Nucleus accumbens (tissue), 56 donors: ENCODE data around the gene CDC14A.
"Not testable (repeated sequence)": the region's sequence is repeated elsewhere in the genome, so short reads cannot be mapped to it uniquely, and the experiment has no call there.

Experiments used
- DNase-seq, 56 donors: peaks; one replicate each; lab custom pipeline; 2025; lab: John Stamatoyannopoulos, UW

Gene CDC14A

DNA sequence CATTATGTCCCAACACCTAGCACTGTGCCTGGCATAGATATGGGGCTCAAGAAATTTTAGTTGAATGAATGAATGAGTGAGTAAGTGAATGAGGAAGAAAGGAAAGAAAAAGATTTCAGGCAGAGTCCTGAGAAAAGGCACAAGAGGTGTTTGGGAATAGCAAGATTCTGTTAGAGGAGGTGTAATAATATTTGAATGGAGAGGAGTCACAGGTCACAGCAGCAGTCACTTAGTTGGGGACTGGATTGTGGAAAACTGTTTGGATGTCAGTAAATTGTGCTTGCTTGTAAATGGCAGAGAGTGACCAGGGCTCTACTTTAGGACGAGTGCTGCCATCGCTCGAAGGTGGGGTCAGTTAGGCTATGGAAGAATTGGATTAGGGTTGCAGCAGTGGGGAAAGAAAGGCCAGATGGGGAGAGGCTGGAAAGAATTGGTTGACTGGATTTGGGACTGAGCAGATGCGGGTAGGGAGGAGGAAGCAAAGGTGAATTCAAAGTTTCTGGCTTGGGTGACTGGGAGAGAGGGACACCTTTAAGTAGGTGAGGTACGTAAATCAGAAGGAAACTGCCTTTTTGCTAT, 9.3 kb downstream of the CDC14A start:
- DNase-seq: no peak

DNA sequence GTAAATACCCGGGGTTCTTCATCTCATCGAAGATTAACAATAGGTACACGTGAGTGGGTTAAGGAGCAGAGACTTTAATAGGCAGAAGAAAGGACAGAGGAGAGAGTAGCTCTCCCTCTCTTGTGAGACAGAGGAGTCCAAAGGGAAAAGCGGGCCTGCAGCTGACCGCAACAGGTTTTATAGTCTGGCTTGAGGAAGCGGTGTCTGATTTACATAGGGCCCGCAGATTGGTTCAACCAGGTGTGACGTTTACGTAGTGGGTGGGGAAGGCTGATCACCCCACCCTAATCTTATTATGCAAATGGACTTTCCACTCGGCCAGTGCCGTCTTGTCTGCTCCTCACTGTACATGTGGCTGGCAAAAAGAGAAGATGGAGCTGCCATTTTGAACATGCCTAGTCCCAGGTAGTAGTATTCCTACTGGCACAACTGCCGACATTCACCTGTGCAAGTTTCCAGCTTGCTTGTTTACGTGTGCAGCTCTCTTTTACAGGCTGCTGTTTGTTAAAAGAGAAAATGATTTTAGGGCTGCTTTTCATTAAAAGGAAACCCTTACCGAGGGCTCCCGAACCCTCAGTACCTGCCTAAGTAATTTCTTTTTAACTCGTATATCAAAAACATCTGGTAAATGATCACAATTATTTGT, 10.6 kb downstream of the CDC14A start:
- no peak for DNase-seq

DNA sequence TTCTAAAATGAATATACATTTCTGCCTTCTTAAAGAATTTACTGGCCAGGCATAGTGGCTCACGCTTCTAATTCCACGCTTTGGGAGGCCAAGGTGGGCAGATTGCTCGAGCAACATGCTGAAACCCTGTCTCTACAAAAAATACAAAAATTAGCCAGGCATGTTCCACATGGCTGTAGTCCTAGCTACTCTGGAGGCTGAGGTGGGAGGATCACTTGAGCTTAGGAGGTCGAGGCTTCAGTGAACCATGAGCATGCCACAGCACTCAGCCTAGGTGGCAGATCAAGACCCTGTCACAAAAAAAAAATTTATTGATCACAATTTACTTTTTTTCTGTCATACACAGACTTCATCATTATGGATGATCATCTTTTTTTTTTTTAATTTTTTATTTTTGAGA, 11.5 kb downstream of the CDC14A start:
- DNase-seq: no peak

DNA sequence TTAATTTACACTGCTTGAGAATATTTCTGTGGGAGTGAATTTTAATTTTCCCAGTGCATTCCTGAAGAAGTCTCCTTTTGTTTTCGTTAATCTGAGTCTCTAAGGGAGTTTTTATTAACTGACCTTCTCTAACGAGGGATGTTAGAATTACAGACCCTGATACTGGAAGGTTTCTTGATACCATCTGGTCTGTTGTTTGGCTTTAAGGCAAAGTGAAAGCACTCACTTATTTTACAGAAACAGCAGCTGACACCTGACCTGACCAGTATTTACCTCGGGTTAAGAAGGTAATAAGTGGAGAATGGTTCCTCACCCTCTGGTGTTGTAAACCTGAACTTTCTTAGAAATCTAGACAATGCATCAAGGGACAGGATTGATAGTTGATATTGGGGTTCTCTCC, 12.4 kb downstream of the CDC14A start:
- DNase-seq: no peak

DNA sequence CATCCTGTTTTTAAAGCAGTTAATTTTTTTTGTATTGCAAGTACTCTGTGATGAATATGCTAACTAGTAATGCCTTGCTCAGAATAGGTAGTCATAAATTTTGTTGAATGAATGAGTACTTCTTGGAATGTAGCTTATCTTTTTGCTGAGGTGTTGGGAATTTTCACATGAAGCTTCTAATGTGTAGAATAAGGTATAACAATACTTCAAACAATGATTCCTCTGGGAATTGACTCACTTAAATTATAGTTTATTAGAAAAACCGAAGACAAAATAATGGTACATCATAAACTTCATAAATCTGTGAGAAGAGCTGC, 13.9 kb downstream of the CDC14A start:
- DNase-seq: no peak

DNA sequence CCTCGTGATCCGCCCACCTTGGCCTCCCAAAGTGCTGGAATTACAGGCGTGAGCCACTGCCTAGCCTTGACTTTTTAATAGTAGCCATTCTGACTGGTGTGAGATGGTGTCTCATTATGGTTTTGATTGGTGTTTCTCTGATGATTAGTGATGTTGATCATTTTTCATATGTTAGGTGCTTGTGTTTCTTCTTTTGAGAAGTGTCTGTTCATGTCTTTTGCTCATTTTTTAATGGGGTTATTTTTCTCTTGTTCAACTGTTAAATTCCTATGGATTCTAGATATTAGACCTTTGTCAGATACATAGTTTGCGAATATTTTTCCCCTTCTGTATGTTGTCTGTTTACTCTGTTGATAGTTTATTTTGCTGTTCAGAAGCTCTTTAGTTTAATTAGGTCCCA, 17.0 kb downstream of the CDC14A start:
- not testable (repeated sequence) for DNase-seq

DNA sequence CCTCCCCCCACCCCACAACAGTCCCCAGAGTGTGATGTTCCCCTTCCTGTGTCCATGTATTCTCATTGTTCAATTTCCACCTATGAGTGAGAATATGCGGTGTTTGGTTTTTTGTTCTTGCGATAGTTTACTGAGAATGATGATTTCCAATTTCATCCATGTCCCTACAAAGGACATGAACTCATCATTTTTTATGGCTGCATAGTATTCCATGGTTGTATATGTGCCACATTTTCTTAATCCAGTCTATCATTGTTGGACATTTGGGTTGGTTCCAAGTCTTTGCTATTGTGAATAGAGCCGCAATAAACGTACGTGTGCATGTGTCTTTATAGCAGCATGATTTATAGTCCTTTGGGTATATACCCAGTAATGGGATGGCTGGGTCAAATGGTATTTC, 21.6 kb downstream of the CDC14A start:
- not testable (repeated sequence) for DNase-seq

DNA sequence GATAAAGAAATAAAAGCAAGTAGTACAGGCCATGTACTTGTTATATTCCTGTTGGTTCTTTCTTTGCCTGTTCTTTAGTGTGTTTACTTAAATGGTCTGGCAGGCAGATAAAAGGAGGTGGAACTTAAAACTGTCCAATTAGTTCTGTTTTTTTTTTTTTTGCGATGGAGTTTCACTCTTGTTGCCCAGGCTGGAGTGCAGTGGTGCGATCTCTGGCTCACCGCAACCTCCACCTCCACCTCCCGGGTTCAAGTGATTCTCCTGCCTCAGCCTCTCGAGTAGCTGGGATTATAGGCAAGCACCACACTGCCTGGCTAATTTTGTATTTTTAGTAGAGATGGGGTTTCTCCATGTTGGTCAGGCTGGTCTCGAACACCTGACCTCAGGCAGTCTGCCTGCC, 24.6 kb downstream of the CDC14A start:
- not testable (repeated sequence) for DNase-seq

DNA sequence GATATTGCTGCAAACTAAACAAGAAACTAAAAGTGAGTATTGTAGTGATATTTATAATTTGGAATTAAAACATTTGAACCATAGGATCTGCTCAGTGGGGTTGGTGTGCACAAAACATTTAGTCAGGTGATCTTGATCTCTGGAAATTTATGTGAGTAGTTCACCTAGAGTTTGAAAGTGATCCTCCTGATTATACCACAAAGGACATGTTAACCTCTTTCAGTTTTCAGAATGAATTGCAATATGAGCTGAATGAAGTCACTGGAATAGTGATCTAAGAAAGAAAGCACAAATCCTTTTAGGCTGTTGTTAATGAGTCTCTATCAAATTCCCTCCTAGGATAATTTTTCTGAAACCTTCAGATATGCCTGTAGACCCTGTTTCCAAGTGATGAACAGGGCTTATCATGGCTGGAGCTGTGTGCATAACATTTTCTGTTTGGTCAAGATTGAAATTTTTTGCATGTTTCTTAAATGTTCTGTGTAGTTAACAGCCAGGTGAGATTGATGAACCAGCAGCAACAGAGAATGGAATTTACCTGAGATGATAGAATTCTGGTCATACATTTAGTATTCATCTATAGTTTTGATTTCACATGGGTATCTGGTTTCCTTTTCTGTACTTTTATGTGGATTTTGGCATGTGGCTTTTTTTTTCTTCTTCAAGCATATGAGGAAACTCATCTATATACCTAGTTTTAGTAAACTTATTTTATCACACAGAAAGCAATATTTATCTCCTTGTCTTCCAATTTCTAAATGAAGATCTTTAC, 25.5 kb downstream of the CDC14A start:
- no peak for DNase-seq

DNA sequence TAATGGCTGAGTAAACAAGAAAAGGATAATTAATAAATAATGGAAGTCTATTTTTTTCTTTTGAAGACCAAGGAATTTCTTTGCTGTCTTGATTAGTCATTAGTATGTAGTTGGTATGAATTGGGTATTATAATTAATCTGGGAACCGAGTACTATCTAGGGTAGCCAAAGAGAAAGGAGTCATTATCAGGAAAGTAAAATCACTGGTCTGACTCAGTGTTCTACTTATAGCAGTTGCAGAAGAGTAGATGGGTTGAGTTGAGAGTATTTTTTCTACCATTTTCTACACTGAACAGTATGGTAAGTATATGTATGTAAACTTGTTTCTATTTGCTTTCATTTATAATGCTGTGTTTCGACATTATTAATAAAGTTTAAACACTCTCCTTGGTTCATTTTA, 26.6 kb downstream of the CDC14A start:
- no peak for DNase-seq

DNA sequence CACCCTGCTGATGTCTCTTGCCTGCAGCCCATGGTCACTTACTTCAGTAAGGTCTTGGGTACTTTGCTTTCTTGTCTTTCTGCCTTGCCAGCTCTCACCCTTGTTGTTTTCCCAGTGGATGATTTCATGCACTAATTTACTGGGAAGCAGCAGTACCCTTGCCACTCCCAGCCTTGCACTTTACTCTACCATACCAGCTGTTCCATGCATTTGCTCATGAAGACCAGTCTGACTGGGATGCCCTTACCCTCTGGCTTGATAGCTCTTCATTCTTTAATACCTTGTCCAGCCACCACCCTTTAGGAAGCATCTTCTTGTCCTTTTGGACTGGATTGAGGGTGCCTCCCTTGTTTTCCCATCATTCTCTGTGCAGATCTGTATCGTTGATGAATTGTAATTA, 28.3 kb downstream of the CDC14A start:
- DNase-seq: no peak

DNA sequence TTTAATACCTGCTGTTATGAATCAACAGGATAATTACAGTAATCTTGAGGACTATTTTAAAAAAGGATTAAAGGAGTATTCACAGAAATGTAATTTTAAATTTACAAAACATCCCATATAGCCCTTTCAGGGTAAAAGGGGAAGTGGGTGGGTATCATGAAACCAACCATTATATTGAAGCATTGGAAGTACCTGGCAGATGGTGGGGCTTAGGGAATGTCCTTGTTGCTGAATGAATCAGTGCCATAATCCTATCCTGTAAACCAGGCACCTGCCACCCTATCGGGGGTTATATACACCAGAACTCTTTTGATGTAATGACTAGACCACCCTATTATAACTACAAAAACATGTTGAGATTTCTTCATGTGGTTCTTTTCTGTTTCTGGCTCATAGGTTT, 30.4 kb downstream of the CDC14A start:
- no peak for DNase-seq

DNA sequence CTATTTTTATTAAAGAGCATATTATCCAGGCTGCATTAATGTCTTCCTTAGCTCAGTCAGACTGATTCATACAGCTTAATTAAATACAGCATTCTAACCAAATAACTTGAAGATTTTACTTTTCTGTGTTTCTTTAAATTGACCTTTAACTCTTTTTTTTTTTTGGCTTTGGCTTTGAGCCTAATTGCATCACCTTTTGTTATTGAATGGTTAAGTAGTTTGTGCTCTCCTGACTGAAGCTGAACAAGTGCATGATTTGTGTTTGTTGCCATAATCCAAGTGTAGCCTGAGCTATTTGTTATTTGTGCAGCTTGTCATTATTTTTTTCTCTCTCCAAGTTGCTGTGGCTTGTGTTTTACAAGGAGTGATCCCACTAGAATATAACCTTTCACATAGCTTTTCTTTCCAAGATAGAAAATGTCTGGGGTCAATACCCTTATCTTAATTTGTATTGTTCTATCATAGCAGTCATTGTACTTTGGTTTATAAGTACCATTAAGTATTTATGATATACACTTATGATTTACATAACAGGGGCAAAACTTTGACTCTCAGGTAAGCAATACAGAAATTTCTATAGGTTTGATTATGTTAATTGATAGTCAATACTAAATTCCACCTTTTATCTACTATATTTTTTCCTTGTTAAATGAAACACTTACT, 31.6 kb downstream of the CDC14A start:
- DNase-seq: no peak

DNA sequence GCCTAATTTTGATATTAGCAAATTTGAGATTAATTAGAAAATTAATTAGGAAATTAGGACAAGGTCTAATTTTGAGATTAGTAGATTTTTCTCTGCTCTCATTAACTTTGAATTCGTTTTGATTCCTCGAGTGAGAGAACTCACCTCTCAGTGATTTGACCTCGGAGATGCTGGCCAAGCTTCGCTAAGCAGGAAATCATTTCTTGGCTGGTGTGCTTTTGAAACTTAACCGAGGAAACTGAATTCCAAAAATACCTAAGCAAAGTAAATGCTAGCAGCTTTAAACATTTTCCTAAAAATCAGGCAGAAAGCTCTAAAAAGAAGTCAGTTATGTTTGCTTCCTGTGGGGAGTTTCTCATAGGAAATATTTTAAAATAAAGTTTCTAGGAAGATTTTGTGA, 34.9 kb downstream of the CDC14A start:
- no peak for DNase-seq

DNA sequence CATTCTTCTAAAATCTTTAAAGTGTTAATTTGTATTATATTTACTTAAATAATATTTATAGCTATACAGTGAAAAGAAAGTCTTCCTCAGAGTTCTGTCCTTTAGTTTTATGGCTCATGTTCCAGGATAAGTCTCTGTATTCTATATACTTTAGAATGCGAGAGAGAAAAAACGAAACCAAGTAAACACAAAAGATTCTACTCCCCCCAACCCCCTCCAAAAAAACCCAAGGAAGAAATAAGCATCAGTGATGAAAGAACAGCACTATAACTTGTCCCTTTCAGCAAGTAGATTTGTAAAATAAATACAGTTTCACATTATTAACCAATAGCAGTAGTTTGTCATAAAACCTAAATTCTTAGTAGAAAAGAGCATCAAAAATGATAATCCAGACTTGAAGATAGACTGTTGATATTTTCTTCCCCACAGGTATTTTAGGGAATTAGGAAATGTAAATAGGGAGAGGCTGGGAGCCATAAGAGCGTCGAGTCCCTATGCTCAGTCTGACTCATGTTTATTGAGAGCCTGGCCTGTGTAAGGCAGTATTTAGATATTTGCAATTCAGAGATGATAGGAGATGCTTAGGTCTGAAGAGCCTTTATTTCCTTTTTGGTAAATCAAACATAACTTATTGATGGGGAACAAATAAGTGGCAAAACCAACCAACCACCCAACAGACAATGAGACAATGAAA, 35.5 kb downstream of the CDC14A start:
- no peak for DNase-seq

DNA sequence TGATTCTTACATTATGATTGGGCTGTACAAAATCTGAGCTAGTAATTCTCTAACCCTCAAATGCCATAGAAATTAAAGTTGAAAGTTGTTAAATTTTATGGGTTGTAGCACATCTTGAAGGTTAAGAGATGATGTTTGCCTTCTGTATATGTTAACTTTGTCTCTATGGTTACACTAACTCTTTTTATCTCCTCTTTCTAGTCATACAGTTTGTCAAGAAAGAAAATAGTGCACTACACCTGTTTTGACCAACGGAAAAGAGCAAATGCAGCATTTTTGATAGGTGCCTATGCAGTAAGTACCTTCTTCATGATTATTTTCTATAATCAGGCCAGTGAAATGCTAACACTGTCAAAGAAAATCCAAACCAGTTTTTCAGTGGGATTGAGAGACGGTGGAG, 38.2 kb downstream of the CDC14A start:
- DNase-seq: no peak

DNA sequence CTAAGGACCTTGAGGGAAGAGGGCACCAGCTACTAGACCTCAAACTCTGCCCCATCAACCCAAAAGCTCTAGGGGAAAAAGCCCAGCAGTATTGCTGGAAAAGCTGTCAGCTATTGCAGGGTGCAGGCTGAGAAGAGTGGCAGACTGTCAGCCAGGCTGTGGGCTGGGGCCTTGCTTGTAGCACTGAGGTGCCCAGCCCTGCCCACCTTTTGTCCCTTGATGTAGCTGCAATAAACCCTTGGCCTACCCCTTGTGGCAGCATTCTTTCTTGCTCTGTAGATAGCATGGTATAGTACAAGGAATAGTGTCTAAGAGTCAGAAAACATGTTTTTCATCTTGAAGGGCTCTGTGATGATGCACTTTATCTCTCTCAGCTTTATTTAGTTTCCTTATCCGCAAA, 39.4 kb downstream of the CDC14A start:
- DNase-seq: no peak

DNA sequence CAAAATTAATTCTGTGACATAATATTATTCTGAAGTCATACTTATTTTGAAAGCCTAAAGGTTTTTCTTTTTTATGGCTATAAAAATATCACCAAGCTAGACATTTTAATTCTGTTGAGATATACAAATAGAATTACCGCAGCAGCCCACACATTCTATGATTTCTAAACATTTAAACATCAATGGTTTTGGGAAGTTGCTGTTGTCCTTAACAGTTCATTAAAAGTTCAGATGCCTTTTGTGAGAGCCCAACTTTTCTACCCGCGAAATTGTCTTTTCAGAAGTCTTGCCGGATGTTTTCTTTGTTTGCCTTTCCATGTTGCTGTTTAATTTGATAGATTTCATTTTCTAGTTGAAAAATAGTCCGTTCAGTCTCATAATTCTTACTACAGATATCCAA, 40.5 kb downstream of the CDC14A start:
- DNase-seq: no peak

DNA sequence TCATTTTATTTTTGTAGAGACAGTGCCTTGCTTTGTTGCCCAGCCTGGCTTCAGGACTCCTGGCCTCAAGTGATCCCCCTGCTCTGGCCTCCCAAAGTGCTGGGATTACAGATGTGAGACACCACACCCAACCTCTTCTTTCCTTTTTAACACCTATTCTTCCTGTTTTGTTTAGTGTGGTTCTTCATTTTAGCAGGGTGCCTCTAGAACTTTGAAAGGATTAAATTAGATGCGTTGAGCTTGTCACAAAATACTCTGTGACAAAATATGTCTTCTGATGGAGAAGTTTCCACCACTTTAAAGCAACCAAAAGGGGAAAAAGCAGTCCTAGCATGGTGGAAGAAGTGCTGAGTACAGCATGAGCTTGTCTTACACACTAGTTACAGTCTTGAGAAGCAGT, 42.0 kb downstream of the CDC14A start:
- no peak for DNase-seq

DNA sequence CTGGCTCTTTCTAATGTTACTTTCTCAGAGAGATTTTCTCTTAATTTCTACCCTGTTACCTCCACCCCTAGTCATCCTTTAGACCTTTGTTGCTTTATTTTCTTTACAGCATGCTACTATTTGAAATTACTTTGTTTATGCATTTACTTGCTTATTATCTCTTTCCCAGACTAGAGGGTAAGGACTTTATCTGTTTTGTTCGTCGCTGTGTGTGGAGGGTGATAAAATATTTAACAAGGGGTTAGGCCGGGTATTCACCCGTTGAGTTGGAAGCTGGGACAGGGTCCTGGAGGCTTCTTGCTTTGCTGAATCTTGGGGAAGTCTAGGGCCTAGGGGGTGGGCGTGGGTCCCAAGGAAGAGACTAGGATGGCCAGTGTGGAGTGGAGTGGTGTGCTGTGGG, 43.6 kb downstream of the CDC14A start:
- DNase-seq: no peak

DNA sequence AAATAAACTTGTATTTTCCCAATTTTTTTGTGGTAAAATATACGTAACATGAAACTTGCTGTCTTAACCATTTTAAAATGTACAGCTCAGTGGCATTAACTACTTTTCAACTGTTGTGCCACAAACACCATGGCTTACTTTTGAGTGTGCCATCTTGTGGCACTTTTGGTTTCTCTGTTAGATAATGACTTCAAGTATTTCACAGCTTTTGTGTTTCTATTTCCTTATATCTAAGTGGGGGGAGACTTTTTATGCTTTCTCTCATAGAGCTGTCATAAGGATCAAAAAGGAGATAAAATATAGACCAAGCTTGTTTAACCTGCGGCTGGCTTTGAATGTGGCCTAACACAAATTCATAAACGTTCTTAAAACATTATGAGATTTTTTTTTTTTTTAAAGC, 44.3 kb downstream of the CDC14A start:
- DNase-seq: no peak
